HG02642 (cell line): ENCODE results near the gene NMU.
A peak's percentile ranks its signal among the peaks of the same experiment; 100 is the strongest.
"Not testable (repeated sequence)": the region's sequence is repeated elsewhere in the genome, so short reads cannot be mapped to it uniquely, and the experiment has no call there.

Experiments used
- ATAC-seq: cut with Tn5 transposase; IDR thresholded peaks from one replicate; pipeline ENCODE4 v1.9.1; 2021; ENCODE audit warnings: mild to moderate bottlenecking; ENCODE audit not compliant: unreplicated experiment, poor library complexity

Gene NMU

GRCh38 chr4:55635741-55636655 is at the start of gene NMU:
NMU (minus strand) TSS chr4:55636298; CDS start chr4:55636192, 106 bp downstream.
- ATAC-seq: peak; percentile 79

- no peak for ATAC-seq
Observed at GRCh38 chr4:55684276-55684675, 48.2 kb upstream of the NMU start.

- not testable (repeated sequence) for ATAC-seq
Observed at GRCh38 chr4:55682797-55683196, 46.7 kb upstream of the NMU start.

DNA sequence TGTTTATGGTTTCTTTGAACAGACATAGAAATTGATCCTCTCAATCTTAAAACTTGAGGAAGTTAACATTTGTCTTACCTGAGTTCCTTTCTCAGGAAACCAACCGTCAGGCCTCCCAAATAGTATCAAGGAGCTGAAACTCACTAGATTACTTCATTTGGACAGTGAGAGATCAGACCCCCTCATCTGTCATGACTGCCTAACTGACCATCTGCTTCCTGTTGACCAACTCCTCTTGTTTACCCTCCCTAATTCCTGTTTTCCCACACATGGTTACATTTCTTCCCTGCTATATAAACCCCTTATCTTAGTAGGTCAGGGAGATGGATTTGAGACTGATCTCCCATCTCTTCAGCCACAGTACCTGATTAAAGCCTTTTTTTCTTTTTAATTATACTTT is 46.2 kb upstream of the NMU start:
- no peak for ATAC-seq

GRCh38 chr4:55681430-55681829 is 45.3 kb upstream of the NMU start:
- no peak for ATAC-seq

- ATAC-seq: no peak
Observed at GRCh38 chr4:55675196-55675793, 39.2 kb upstream of the NMU start.

DNA sequence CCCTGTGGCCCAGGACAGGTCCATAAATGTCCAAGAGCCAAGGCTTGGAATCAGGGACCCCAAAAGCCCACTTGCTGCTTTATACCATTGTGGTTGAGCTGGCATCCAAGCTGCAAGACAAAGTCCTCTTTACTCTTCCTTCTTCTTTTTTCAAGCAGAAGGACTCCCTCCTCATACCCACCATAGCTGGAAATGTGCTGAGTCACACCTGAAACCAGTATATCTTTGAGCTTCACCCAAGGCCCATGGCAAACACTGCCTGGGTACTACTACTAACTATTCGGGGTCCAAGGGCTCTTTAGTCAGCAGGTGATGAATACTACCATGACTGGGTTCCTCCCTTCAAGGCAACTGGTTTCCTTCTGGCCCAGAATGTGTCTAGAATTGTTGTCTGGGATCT is 37.3 kb upstream of the NMU start:
- no peak for ATAC-seq

DNA sequence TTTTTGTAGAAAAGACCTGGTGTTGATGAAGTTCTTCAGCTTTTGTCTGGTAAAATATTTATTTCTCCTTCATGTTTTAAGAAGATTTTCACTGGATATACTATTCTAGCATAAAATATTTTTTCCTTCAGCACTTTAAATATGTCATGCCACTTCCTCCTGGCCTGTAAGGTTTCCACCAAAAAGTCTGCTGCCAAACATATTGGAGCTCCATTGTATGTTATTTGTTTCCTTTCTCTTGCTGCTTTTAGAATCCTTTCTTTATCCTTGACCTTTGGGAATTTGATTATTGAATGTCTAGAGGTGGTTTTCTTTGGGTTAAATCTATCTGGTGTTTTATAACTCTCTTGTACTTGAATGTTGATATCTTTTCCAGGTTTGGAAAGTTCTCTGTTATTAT is 35.6 kb upstream of the NMU start:
- ATAC-seq: no peak

GRCh38 chr4:55670695-55671094 is 34.6 kb upstream of the NMU start:
- no peak for ATAC-seq

- ATAC-seq: no peak
Observed at GRCh38 chr4:55668449-55668848, 32.4 kb upstream of the NMU start.

GRCh38 chr4:55666535-55666934 is 30.4 kb upstream of the NMU start:
- ATAC-seq: no peak

DNA sequence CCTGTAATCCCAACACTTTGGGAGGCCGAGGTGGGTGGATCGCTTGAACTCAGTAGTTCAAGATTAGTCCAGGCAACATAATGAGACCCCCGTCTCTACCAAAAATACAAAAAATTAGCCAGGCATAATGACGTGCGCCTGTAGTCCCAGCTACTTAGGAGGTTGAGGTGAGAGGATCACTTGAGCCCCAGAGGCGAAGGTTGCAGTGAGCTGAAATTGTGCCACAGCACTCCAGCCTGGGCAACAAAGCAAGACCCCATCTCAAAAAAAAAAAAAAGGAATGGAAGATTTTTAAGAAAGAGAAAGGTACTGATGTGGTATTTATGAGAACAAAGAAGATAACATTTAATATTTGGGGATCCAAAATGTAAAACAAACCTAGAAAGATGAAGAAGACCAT is 27.0 kb upstream of the NMU start:
- ATAC-seq: no peak

DNA sequence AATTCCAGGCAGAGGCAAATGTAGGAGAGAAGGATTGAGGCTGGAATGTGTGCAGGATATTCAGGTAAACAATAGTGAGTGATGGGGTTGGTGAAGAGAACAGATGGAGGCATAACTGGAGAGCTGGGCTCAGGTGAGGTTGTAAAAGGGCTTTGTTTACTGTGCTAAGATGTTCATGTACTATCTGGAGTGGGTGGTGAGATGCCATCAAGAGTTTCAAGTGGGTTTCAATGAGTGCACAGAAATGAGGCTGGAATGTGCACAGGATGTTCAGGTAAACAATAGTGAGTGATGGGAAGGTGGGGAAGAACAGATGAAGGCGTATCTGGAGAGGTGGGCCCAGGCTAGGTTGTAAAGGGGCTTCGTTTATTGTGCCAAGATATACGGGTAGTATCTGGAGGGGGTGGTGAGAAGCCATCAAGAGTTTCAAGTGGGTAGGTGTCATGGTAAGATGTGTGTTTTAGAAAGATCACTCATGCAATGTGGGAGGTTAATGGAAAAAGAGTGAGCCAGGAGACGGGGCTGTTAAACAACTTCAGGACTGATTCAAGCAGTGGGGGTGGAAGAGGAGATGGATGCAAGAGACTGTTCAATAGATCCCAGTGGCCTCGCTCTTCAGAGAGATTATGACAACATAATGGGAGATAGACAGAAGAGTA is 25.4 kb upstream of the NMU start:
- no peak for ATAC-seq

DNA sequence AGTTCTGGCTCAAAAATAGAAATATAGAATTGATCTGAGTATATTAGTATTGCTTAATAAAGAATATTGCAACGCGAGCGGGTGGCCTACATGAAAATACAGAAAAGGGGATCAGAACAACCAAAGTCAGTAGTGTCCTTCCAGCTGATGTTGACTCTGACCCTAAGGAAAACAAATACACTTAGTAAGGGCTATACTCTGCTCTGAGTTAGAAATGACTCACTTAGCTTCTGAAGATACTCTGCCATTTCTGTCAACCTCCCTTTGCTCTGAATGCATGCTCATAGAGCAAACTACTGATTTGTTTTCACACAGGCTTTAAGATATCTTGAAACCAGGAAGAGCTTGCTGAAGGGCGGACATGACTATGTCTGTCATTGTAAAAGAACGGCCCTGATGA is 22.6 kb upstream of the NMU start:
- ATAC-seq: no peak

GRCh38 chr4:55654131-55654530 is 18.0 kb upstream of the NMU start:
- ATAC-seq: no peak

DNA sequence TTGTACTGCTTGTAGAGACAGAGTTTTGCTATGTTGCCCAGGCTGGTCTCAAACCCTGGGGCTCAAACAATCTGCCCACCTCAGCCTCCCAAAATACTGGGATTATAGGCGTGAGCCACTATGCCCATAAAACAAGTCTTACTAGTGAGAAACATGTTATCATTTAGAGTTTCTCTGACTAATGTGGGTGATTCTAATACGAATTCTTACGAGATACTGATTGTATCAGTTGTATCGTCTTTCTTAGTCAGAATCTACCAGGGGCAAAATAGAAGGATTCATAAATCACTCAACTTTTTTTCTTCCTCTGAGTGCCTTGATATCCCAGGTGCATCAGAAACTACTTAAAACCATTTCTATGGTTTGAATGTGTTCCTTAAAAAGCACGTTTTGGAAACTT is 14.4 kb upstream of the NMU start:
- ATAC-seq: no peak

- no peak for ATAC-seq
Observed at GRCh38 chr4:55637272-55637820, 1.2 kb upstream of the NMU start.

DNA sequence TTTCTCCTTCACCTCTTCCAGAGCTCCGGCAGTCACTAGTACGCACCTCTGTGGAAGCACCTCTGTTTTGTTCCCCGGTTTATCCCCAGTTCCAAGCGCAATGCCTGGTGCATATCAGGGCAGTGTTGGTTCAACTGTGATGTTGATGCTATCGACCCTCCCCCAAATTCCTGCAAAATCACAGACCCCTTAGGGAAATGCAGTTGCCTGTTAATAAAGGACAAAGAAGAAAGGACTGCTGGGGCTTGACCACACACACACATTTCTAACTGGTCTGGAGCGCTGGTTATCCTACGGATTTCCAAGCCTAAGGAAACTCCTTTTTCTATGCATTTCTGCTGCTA is 530 bp upstream of the NMU start:
- no peak for ATAC-seq

- ATAC-seq: no peak
Observed at GRCh38 chr4:55635282-55635681, 816 bp downstream of the NMU start.

GRCh38 chr4:55634417-55635128 is 1.5 kb downstream of the NMU start:
- ATAC-seq: no peak

GRCh38 chr4:55633903-55634302 is 2.2 kb downstream of the NMU start:
- ATAC-seq: no peak
